ENCODE data around the gene PRUNE1.

PRUNE1 gene

DNA sequence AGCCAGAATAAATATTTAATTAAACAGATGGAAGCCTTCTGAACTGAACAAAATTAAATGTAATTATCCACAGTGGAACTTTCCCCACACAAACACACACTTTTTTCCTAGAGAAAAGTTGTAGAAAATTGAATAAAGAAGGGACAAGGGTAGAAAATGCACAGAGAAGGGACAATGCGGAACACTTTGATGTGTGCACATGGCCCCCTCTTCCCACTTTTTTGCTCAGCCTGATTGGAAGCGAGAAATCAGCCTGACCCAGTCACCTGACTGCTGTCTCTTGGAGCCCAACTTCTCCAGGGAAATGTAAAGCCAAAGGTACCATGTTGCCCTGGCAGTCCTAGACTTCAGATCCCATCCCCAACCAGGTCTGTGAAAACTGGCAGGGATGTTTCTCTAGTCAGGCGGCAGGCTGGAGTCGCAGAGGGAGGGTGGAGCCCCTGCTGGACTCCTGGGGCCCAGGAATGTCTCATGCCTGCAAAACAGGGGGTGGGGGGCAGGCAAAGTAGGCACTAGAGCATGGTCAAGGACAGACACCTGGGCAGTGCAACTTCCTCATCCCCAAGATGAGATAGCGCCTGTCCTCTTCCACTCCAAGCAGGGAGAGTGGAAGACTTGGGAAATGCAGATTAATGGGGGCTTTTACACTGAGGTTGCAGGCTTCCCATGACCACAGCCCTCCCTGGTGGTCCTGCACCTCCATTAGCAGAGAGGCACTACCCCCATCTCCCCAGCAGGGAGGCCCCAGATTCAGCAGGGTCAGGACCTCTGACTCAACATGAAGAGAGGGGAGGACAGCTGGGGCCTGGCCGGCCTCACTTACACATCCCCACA is 36.4 kb upstream of the PRUNE1 start:
- H3K36me3 ChIP-seq (ENCODE audit: control insufficient read depth, insufficient read depth, low read length), result peaks cover 28% of the 10 kb centered on the region
- peak overlapping the region; percentile 48 for H3K9ac ChIP-seq (ENCODE audit: low read depth, low read length)
- peak overlapping the region; percentile 85 for H3K4me3 ChIP-seq (ENCODE audit: low read depth, low read length)
- H3K9me3 ChIP-seq (ENCODE audit: control insufficient read depth, insufficient read depth, low read length), result no peaks in the 10 kb centered on the region
- peaks cover 40% of the 10 kb centered on the region for H3K4me1 ChIP-seq (ENCODE audit: control insufficient read depth, insufficient read depth, low read length)
- no peaks in the 10 kb centered on the region for H3K27me3 ChIP-seq (ENCODE audit: control insufficient read depth, insufficient read depth, low read length)

DNA sequence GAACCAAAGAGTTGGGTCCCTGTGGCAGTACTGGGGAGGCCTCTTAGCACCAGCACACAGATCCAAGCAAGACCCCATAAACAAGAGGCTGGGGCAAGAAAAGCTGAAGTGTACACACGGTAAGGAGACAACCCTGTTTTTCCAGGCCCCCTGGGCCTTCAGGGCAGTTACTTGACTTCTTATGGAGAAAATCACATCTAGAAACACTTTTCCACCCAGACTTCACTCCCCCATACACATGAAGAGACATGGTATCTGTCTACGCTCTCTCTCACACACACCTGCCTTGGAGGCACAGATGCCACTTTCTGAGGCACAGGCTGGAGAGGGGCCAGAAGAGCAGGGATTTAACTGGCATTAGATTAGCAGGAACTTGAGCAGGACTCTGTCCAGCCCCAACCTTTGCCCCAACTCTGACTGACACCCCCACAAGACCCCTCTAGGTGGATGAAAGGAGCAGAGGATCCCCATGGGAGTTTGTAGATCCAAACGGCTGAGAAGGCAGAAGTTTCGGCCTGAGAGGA is 35.8 kb upstream of the PRUNE1 start:
- Histone ChIP-seq H3K4me1 (ENCODE audit: control insufficient read depth, insufficient read depth, low read length) (peaks cover 47% of the 10 kb centered on the region), H3K9ac (ENCODE audit: low read depth, low read length) (peak overlapping the region; percentile 48), H3K4me3 (ENCODE audit: low read depth, low read length) (peak overlapping the region; percentile 85), H3K9me3 (ENCODE audit: control insufficient read depth, insufficient read depth, low read length) (no peaks in the 10 kb centered on the region), H3K27me3 (ENCODE audit: control insufficient read depth, insufficient read depth, low read length) (no peaks in the 10 kb centered on the region), H3K36me3 (ENCODE audit: control insufficient read depth, insufficient read depth, low read length) (peaks cover 21% of the 10 kb centered on the region)

DNA sequence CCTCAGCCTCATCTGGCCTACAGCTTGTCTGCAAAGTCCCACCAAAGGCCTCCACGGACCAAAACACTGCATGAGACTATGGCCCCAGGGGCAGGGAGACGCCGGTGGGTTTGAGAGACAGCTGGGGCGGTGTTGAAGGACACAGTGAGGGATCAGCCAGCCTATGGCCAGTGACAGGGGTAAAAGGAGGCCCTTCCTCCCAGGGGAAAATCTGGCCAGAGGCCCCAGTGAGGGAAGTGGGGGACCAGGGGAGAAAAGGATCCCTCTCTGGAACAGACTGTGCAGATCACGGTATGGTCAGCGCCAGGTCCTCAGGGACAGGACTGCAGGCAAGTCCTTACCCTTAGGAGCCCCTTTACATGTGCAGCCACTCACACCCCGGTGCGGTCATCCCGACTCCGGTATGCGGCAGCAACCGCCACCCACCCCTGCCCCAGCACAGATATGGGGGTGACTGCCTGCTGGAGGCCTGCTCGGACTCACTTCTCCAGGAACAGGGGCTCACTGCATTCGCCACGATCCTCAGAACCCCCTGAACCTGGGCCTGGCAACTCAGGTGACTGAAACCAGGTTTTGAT is 34.9 kb upstream of the PRUNE1 start:
- H3K36me3 ChIP-seq (ENCODE audit: control insufficient read depth, insufficient read depth, low read length), result peaks cover 13% of the 10 kb centered on the region
- peaks cover 49% of the 10 kb centered on the region for H3K4me1 ChIP-seq (ENCODE audit: control insufficient read depth, insufficient read depth, low read length)
- no peaks in the 10 kb centered on the region for H3K27me3 ChIP-seq (ENCODE audit: control insufficient read depth, insufficient read depth, low read length)
- H3K9ac ChIP-seq (ENCODE audit: low read depth, low read length), result peak overlapping the region; percentile 48
- H3K9me3 ChIP-seq (ENCODE audit: control insufficient read depth, insufficient read depth, low read length), result no peaks in the 10 kb centered on the region
- H3K4me3 ChIP-seq (ENCODE audit: low read depth, low read length), result peak overlapping the region; percentile 85

DNA sequence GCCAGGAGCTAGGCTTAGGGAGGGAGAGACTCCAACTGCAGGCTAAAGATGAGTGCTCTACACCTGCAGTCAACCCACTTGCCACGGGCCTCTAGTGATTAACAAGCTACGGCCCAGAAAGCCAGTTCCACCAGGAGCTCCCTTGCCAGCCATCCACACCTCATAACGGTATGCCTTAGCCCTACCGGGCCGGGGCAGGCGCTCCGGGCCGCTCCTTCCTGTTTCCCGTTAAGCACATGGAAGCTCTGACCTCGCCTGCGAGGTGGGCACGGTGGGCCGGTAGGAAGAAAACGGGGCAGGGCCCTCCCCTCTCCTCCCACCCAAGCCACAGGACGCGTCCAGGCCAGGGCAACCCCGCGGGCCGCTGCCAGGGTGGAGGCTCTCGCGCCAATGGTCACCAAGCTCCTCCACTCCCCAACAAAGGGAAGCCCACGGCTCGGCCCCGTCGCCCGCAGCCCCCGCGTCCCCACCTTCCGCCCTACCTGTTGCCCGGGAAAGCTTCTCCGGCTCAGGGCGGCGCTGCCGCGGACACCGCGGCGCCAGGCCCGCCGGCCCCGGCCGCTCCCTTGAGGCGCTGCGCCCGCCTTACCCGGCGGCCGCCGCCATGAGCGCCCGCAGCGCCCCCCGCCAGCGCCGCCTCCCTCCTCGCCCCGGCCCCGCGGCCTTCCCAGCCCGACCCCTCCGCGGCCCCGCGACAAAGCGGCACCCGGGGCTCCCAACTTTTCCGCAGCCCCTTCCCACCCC is 34.2 kb upstream of the PRUNE1 start:
- H3K4me3 ChIP-seq (ENCODE audit: low read depth, low read length), result peak overlapping the region; percentile 85
- peak overlapping the region; percentile 48 for H3K9ac ChIP-seq (ENCODE audit: low read depth, low read length)
- peaks cover 6% of the 10 kb centered on the region for H3K36me3 ChIP-seq (ENCODE audit: control insufficient read depth, insufficient read depth, low read length)
- H3K9me3 ChIP-seq (ENCODE audit: control insufficient read depth, insufficient read depth, low read length), result no peaks in the 10 kb centered on the region
- H3K27me3 ChIP-seq (ENCODE audit: control insufficient read depth, insufficient read depth, low read length), result no peaks in the 10 kb centered on the region
- peaks cover 51% of the 10 kb centered on the region for H3K4me1 ChIP-seq (ENCODE audit: control insufficient read depth, insufficient read depth, low read length)

DNA sequence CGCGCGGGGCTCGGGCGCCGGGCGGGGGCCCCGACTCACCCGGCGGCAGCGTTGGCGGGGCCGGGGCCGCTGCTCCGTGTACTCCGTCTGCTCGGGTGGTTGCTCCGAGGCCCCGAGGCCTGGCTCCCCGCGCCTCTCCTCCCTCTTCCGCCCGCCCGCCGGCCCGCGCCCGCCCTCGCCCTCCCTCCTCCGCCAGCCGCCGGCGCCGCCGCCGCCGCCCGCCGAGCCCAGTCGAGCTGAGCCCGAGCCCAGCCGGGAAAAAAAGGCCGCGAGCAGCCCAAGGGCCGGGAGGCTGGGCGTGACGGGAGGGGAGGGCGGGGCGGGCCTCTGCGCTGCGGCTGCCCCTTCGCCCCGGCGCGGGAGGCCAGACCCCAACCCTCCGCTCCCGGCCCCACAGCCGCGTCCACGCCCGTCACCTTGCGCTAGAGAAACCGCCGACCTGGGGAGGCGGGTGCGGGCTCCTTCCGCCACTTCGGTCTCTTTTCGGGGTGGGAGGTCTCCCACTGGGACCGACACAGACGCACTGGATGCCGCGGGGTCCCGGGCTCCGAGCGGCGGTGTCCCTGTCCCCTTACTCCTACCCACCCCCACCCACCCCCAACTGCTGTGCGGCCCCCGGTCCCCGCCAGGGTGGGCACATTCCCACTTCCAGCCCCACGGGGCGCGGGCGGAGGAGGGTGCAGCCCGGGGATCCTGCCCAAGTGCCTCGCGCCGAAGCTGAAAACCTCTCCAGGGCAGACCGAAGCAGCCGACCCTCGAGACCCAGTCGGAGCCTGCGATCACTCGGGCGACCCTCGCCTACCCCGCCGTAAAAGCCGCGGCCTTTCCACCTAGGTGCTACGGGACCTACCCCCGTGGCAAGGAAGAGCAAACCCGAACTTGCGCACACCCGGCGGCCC is 33.4 kb upstream of the PRUNE1 start, which contains the start of gene CERS2:
TSS of gene CERS2 (minus strand) at position 256 of the 899 bp plus-strand sequence. CDS start 5,745 bp downstream, outside the sequence.
- Histone ChIP-seq H3K27me3 (ENCODE audit: control insufficient read depth, insufficient read depth, low read length) (no peaks in the 10 kb centered on the region), H3K4me3 (ENCODE audit: low read depth, low read length) (peak within 1 kb of the TSS; percentile 85), H3K9ac (ENCODE audit: low read depth, low read length) (peak within 1 kb of the TSS; percentile 48), H3K9me3 (ENCODE audit: control insufficient read depth, insufficient read depth, low read length) (no peaks in the 10 kb centered on the region), H3K36me3 (ENCODE audit: control insufficient read depth, insufficient read depth, low read length) (no peaks in the 10 kb centered on the region), H3K4me1 (ENCODE audit: control insufficient read depth, insufficient read depth, low read length) (peaks cover 51% of the 10 kb centered on the region)

DNA sequence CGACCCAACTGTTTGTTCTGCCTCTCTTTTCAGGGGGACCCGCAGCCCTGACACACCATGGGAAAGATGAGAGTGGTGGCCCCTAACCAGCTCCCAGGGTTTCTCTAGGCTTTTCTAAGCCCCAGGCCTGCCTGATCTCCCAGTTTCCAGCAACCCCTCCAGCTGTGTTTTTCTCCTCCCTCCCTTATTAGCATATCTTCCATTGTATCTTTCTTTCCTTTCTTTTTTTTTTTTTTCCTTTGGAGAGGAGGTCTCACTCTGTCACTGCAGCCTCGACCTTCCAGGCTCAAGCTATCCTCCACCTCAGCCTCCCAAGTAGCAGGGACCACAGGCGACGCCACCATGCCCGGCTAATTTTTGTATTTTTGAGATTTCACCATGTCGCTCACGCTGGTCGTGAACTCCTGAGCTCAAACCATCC is 31.8 kb upstream of the PRUNE1 start:
- Histone ChIP-seq H3K4me1 (ENCODE audit: control insufficient read depth, insufficient read depth, low read length) (peaks cover 43% of the 10 kb centered on the region), H3K9ac (ENCODE audit: low read depth, low read length) (no peak overlapping the region), H3K36me3 (ENCODE audit: control insufficient read depth, insufficient read depth, low read length) (no peaks in the 10 kb centered on the region), H3K4me3 (ENCODE audit: low read depth, low read length) (no peak overlapping the region), H3K9me3 (ENCODE audit: control insufficient read depth, insufficient read depth, low read length) (no peaks in the 10 kb centered on the region), H3K27me3 (ENCODE audit: control insufficient read depth, insufficient read depth, low read length) (no peaks in the 10 kb centered on the region)

DNA sequence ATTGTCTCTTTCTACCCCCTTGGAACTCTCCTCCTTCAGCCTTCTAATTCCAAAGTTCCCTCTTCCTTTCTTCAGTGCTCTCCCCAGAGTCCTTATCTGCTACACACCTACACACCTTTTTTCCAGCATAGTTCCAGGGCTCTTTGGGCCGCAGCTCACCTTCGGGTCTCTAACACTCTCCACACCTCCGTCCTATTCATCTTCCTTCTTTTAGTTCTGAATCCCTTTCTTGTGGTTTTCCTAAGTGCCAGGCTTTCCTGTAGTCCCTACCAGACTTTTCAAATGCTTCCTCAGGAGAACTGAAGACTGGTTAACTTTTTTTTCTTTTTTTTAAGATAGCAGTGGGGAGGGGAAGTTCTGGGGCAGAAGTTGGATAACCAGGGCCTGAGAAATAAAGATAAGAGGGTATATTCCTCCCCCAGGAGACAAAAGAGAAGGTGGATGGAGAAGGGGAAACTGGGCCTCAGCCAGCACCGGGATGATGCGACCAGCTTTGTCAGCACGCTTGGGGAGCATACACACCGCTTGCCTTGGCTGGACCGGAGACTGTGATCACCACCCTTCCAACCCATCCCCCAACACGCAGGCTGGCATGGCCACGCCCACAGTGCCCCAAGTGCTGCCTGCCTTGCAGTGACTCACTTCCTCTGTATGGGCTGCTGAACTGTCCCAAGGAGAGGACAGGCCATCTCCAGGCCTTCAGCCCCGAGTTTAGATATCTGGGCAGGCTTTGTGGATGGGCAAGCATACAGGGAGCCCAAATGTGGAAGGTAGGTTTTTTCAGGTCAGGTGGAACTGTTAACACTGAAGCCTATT is 31.2 kb upstream of the PRUNE1 start:
- Histone ChIP-seq H3K9me3 (ENCODE audit: control insufficient read depth, insufficient read depth, low read length) (no peaks in the 10 kb centered on the region), H3K27me3 (ENCODE audit: control insufficient read depth, insufficient read depth, low read length) (no peaks in the 10 kb centered on the region), H3K4me1 (ENCODE audit: control insufficient read depth, insufficient read depth, low read length) (peaks cover 46% of the 10 kb centered on the region), H3K4me3 (ENCODE audit: low read depth, low read length) (no peak overlapping the region), H3K9ac (ENCODE audit: low read depth, low read length) (no peak overlapping the region), H3K36me3 (ENCODE audit: control insufficient read depth, insufficient read depth, low read length) (no peaks in the 10 kb centered on the region)

DNA sequence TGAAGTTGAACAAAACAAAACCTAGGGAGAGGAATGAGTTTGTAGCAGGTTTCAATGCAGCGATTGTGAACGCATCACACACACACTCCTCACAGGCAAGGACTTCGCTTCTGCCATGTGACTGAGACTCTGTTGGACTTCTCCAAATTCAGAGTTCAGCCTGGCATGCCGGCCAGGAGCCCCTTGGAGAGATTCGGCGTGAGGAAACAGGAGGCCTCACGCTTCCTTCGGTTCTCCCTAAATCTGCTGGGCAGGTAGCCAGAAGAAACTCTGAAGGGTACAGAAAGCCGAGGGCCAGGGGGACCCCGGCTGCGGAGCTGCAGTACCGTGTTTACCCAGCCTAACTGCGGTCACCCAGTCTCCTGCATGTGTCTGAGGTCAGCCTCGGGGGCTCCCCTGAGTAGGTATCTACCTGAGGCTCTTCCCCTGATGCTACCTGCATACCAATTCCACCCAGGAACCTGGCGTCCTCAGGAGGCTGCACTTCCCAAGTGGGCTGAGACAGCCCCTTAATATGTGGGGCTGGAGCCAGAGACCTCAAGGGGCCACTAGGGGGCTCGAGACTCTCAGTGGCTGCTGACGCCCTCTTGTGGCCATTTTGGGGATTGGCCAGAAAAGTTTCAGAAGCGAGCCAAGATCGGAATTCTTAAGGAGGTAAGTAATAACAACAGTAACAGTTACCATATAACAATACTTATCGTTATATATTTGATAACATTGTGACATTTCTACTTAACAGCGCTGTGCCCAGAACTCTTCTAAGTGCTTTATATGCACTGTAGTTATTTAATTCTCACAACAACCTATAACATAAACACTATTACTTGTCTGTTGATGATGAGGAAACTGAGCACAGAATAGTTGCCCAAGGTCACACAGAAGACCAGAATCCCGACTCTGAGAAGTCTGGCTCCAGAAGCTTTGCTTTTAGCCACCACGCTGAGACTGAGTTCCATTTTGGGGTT is 28.9 kb upstream of the PRUNE1 start:
- no peaks in the 10 kb centered on the region for H3K27me3 ChIP-seq (ENCODE audit: control insufficient read depth, insufficient read depth, low read length)
- H3K4me1 ChIP-seq (ENCODE audit: control insufficient read depth, insufficient read depth, low read length), result peaks cover 37% of the 10 kb centered on the region
- H3K9me3 ChIP-seq (ENCODE audit: control insufficient read depth, insufficient read depth, low read length), result no peaks in the 10 kb centered on the region
- H3K4me3 ChIP-seq (ENCODE audit: low read depth, low read length), result no peak overlapping the region
- H3K9ac ChIP-seq (ENCODE audit: low read depth, low read length), result no peak overlapping the region
- H3K36me3 ChIP-seq (ENCODE audit: control insufficient read depth, insufficient read depth, low read length), result no peaks in the 10 kb centered on the region

DNA sequence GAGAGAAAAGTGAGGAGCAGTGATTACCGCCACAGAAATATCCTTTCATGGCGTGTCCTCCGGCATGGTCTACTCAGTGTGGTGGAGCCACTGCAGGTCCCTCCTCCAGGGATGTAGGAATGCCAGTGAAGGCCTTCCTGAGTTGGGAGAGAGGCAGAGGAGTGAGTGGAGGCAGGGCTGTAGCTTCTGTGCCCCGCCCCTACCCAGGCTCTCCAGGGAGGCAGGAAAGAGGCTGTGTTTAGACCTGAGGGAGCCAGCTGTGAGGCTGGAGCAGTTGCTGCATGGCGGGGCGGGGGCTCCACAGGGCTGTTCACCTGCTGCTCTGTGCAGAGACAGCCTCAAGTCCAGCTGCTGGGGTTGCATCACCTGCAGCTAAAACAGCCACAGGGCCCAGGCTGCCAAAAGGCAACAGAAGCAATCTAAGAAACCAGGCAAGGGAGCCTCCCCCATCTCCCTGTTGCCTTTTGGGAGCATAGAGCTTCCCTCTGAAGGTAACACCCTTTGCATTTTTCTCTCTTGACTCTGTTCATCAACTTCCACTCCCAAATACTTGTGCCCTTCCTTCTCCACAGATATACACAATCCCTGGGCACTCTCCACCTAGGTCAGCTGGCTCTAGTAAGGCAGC is 27.0 kb upstream of the PRUNE1 start:
- Histone ChIP-seq H3K9ac (ENCODE audit: low read depth, low read length) (peak overlapping the region; percentile 49), H3K4me1 (ENCODE audit: control insufficient read depth, insufficient read depth, low read length) (peaks cover 32% of the 10 kb centered on the region), H3K36me3 (ENCODE audit: control insufficient read depth, insufficient read depth, low read length) (no peaks in the 10 kb centered on the region), H3K27me3 (ENCODE audit: control insufficient read depth, insufficient read depth, low read length) (no peaks in the 10 kb centered on the region), H3K4me3 (ENCODE audit: low read depth, low read length) (peak overlapping the region; percentile 41), H3K9me3 (ENCODE audit: control insufficient read depth, insufficient read depth, low read length) (no peaks in the 10 kb centered on the region)
